H1 (cell line): ENCODE data around the gene SAE1.

Source experiments
- CTCF ChIP-seq, 3 experiments: IDR thresholded peaks; 1 replicate in 2 of 3; 2 replicates in 1 of 3; pipeline versions ENCODE4 v1.5.1 to v1.6.1; 2011; ENCODE audit warnings: low read length in 3 of 3, mild to moderate bottlenecking in 3 of 3, inconsistent platforms in 2 of 3, low read depth in 1 of 3, moderate library complexity in 1 of 3; ENCODE audit not compliant: insufficient read depth in 1 of 3; ENCODE audit errors: control extremely low read depth in 1 of 3
- EP300 ChIP-seq, 2 experiments: IDR thresholded peaks; 1 replicate in 1 of 2; 2 replicates in 1 of 2; pipeline ENCODE4 v1.6.1; 2011 to 2012; ENCODE audit warnings: low read depth in 2 of 2, low read length in 2 of 2, mild to moderate bottlenecking in 2 of 2, borderline replicate concordance in 1 of 2, inconsistent platforms in 1 of 2, moderate library complexity in 1 of 2
- MAX ChIP-seq: IDR thresholded peaks from 2 replicates; pipeline ENCODE4 v1.6.1; 2012; ENCODE audit warnings: inconsistent platforms
- RBBP5 ChIP-seq: IDR thresholded peaks from 2 replicates; pipeline ENCODE4 v1.7.1; 2012; ENCODE audit warnings: low read depth, mild to moderate bottlenecking, inconsistent platforms, low read length, moderate library complexity, borderline replicate concordance
- RFX5 ChIP-seq: IDR thresholded peaks from 2 replicates; pipeline ENCODE4 v1.6.1; 2011; ENCODE audit warnings: low read depth, low read length, improper control_type of control experiment, borderline replicate concordance
- TAF1 ChIP-seq: IDR thresholded peaks from 2 replicates; pipeline ENCODE4 v1.6.1; 2011; ENCODE audit warnings: mild to moderate bottlenecking, low read depth, low read length
- TCF12 ChIP-seq: IDR thresholded peaks from 2 replicates; pipeline ENCODE4 v1.6.1; 2011; ENCODE audit warnings: low read depth, mild to moderate bottlenecking, low read length
- USF2 ChIP-seq: IDR thresholded peaks from 2 replicates; pipeline ENCODE4 v1.6.1; 2011; ENCODE audit warnings: low read length, improper control_type of control experiment
- ZNF274 ChIP-seq: IDR thresholded peaks from 2 replicates; pipeline ENCODE4 v1.7.0; 2012; ENCODE audit warnings: low read length, borderline replicate concordance; ENCODE audit errors: extremely low read depth

- TF ChIP-seq USF2: no peak
- no peak for TF ChIP-seq RFX5
- no peak for TF ChIP-seq TAF1
- no peak for TF ChIP-seq ZNF274
- TF ChIP-seq EP300 (IDR thresholded peaks at IDR 0.05; ENCODE audit: borderline replicate concordance in 1 of 2, low read depth in 2 of 2, low read length in 2 of 2): no peak
- TF ChIP-seq MAX: no peak
- TF ChIP-seq RBBP5: no peak
- no peak for TF ChIP-seq TCF12
- no peak for TF ChIP-seq CTCF (IDR thresholded peaks at IDR 0.05; ENCODE audit: control extremely low read depth in 1 of 3, insufficient read depth in 1 of 3, low read depth in 1 of 3, low read length in 3 of 3)
Observed at GRCh38 chr19:47256693-47257410, 126.2 kb downstream of the SAE1 start.
